Erythroblast (primary cell): ENCODE measurements around the gene PPP1R17.

Source experiments
- GATA1 ChIP-seq: IDR thresholded peaks from 2 replicates; pipeline ENCODE4 v1.6.1; 2011; ENCODE audit warnings: low read depth, mild to moderate bottlenecking, control low read depth, low read length, moderate library complexity
- POLR2A ChIP-seq: IDR thresholded peaks from 2 replicates; pipeline ENCODE4 v1.6.1; 2011; ENCODE audit warnings: mild to moderate bottlenecking, low read length

DNA sequence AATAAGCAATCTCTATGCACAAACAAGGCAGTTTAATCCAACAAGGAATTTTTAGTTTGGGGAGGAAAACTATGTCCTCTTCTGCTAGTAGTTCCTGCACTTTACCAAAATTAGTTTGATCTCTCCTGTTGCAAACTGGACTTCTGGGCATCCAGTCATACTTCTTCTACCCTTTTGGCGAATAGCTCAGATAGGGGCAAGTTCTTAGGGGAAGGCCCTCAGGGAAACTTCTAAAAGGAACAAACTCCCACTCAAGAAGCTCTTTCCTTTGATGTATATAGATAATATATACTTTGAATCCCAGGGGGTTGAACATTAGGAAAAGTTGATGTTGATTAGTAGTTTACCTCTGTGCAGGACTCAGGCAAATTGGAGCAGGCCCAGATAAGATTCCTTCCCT, 21.5 kb upstream of the PPP1R17 start:
- TF ChIP-seq POLR2A (no peak), GATA1 (no peak)
